ENCODE results near the gene RNF224. TPM values are rescaled to one million over a fixed set of nuclear protein-coding genes. Genes with fewer than 3 reads are reported as not detected.

The RNF224 gene
- total and polyA plus RNA-seq, 2 of the 13 experiments (the other 11 are each of a cell fraction or from before 2014, with no cell fraction given), result 0.09 TPM; not detected in 1

- no peak for TF ChIP-seq ZNF775 (CRISPR knock-in tag; IDR thresholded peaks at IDR 0.05; ENCODE audit: borderline replicate concordance)
- peak; percentile 95 for TF ChIP-seq ZNF574 (CRISPR knock-in tag; IDR thresholded peaks at IDR 0.05)
- TF ChIP-seq GATA4 (IDR thresholded peaks at IDR 0.05; ENCODE audit: borderline replicate concordance, low read depth), result peak; percentile 25; the same call in 1 of the 2 replicates
- TF ChIP-seq ZFP36L1 (CRISPR knock-in tag; IDR thresholded peaks at IDR 0.05), result no peak
- peak; percentile 80 for TF ChIP-seq ZNF430 (CRISPR knock-in tag; IDR thresholded peaks at IDR 0.05)
- peak; percentile 95 for TF ChIP-seq TOPORS (CRISPR knock-in tag; IDR thresholded peaks at IDR 0.05)
- TF ChIP-seq U2AF1 (optimal IDR thresholded peaks at IDR 0.05; ENCODE audit: low read depth, low read length), result no peak
- TF ChIP-seq RBM22 (optimal IDR thresholded peaks at IDR 0.05; ENCODE audit: low read length), result no peak
- no peak for TF ChIP-seq SOX6 (IDR thresholded peaks at IDR 0.05)
- TF ChIP-seq SOX6 (CRISPR knock-in tag; IDR thresholded peaks at IDR 0.05), result peak; percentile 32
- peak; percentile 36; the same call in 1 of the 2 replicates for TF ChIP-seq STAT6 (CRISPR knock-in tag; IDR thresholded peaks at IDR 0.05; ENCODE audit: borderline replicate concordance)
- TF ChIP-seq ZSCAN30 (CRISPR knock-in tag; IDR thresholded peaks at IDR 0.05), result no peak
- TF ChIP-seq AGO2 (optimal IDR thresholded peaks at IDR 0.05; ENCODE audit: low read depth, low read length), result peak; percentile 74
- TF ChIP-seq BRCA1 (CRISPR knock-in tag; IDR thresholded peaks at IDR 0.05), result peak; percentile 65; the same call in 1 of the 2 replicates
- TF ChIP-seq, protein P1, sequence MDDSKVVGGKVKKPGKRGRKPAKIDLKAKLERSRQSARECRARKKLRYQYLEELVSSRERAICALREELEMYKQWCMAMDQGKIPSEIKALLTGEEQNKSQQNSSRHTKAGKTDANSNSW (CRISPR knock-in tag; IDR thresholded peaks at IDR 0.05; ENCODE audit: borderline replicate concordance), result no peak
- TF ChIP-seq ZFP91 (CRISPR knock-in tag; IDR thresholded peaks at IDR 0.05; ENCODE audit: borderline replicate concordance), result peak; percentile 89
- peak; percentile 59; the same call in 1 of the 2 replicates for TF ChIP-seq ZSCAN21 (CRISPR knock-in tag; IDR thresholded peaks at IDR 0.05; ENCODE audit: borderline replicate concordance)
- TF ChIP-seq HMGA1 (CRISPR knock-in tag; conservative IDR thresholded peaks at IDR 0.05), result no peak
- TF ChIP-seq, protein P2, sequence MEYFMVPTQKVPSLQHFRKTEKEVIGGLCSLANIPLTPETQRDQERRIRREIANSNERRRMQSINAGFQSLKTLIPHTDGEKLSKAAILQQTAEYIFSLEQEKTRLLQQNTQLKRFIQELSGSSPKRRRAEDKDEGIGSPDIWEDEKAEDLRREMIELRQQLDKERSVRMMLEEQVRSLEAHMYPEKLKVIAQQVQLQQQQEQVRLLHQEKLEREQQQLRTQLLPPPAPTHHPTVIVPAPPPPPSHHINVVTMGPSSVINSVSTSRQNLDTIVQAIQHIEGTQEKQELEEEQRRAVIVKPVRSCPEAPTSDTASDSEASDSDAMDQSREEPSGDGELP (IDR thresholded peaks at IDR 0.05; ENCODE audit: borderline replicate concordance, low read depth), result peak; percentile 30; the same call in 1 of the 2 replicates
- TF ChIP-seq KLF12 (CRISPR knock-in tag; IDR thresholded peaks at IDR 0.05; ENCODE audit: borderline replicate concordance), result peak; percentile 90
- no peak for TF ChIP-seq HNRNPL (IDR thresholded peaks at IDR 0.05; ENCODE audit: low read depth, low read length)
These were observed 38.6 kb upstream of the RNF224 start, which contains the start of the genes ANAPC2 and SSNA1 (continued) for GRCh38 chr9:137188490-137189296.
